DOHH2 (cell line): ENCODE data around the gene TICRR.

Experiments
- H3F3A ChIP-seq: fragments of 200-600 bp; sonication (generic), shearing (Covaris generic); 2 replicates; pipeline ENCODE4 v1.6.0; 2016; ENCODE audit warnings: antibody characterized with exemption, mild to moderate bottlenecking; ENCODE audit not compliant: control insufficient read depth, insufficient read depth
- H3K27ac ChIP-seq: fragments of 200-600 bp; sonication (generic); 2 replicates; pipeline ENCODE4 v1.5.1; 2014; ENCODE audit warnings: low read depth, mild to moderate bottlenecking, low read length, moderate library complexity
- H3K27me3 ChIP-seq: fragments of 200-600 bp; sonication (generic); 2 replicates; pipeline ENCODE4 v1.6.1; 2014; ENCODE audit warnings: mild to moderate bottlenecking, low read length, mixed read lengths; ENCODE audit not compliant: control insufficient read depth
- H3K36me3 ChIP-seq: fragments of 200-600 bp; sonication (generic); 2 replicates; pipeline ENCODE4 v1.6.1; 2014; ENCODE audit warnings: mild to moderate bottlenecking, low read length, moderate library complexity, mixed read lengths; ENCODE audit not compliant: control insufficient read depth
- H3K4me1 ChIP-seq: fragments of 200-600 bp; sonication (generic); 2 replicates; pipeline ENCODE4 v1.6.1; 2014; ENCODE audit warnings: mild to moderate bottlenecking, low read length, mixed read lengths; ENCODE audit not compliant: control insufficient read depth
- H3K4me2 ChIP-seq: fragments of 200-600 bp; sonication (generic); 2 replicates; pipeline ENCODE4 v1.6.0; 2014; ENCODE audit warnings: mild to moderate bottlenecking, low read length, moderate library complexity
- H3K4me3 ChIP-seq: fragments of 200-600 bp; sonication (generic); 2 replicates; pipeline ENCODE4 v1.5.1; 2014; ENCODE audit warnings: mild to moderate bottlenecking, low read length, mixed read lengths
- H3K79me2 ChIP-seq: fragments of 200-600 bp; sonication (generic); 2 replicates; pipeline ENCODE4 v1.6.1; 2014; ENCODE audit warnings: mild to moderate bottlenecking, low read length, mixed read lengths; ENCODE audit not compliant: control insufficient read depth
- H3K9me2 ChIP-seq: fragments of 200-600 bp; sonication (generic); replicated peaks from 2 replicates; pipeline ENCODE4 v1.6.1; 2014; ENCODE audit warnings: mild to moderate bottlenecking, low read length, mixed read lengths; ENCODE audit not compliant: control insufficient read depth
- H3K9me3 ChIP-seq: fragments of 200-600 bp; sonication (generic); 2 replicates; pipeline ENCODE4 v1.6.1; 2014; ENCODE audit warnings: antibody characterized with exemption, low read length, mixed read lengths; ENCODE audit not compliant: control insufficient read depth, insufficient read depth
- H4K20me1 ChIP-seq: fragments of 200-600 bp; sonication (generic); 2 replicates; pipeline ENCODE4 v1.6.0; 2014; ENCODE audit warnings: low read depth, mild to moderate bottlenecking, antibody characterized with exemption, low read length, moderate library complexity; ENCODE audit not compliant: control insufficient read depth, insufficient read depth
- CTCF ChIP-seq: fragments of 200-600 bp; sonication (generic); IDR thresholded peaks from one replicate; pipeline ENCODE4 v1.5.1; 2014; ENCODE audit warnings: antibody characterized with exemption, mild to moderate bottlenecking, low read depth, low read length; ENCODE audit not compliant: poor library complexity, severe bottlenecking
- EZH2phosphoT487 ChIP-seq: fragments of 200-600 bp; sonication (generic); IDR thresholded peaks from 2 replicates; pipeline ENCODE4 v1.6.1; 2017; ENCODE audit warnings: borderline replicate concordance, mild to moderate bottlenecking, antibody characterized with exemption, low read length, moderate library complexity, mixed read lengths

The TICRR gene

GRCh38 chr15:89623165-89623564 is 47.9 kb downstream of the TICRR start:
- H3K27me3 ChIP-seq, result no peaks in the 10 kb centered on the region
- no peak overlapping the region for H3K4me2 ChIP-seq
- TF ChIP-seq CTCF, result no peak
- no peak for TF ChIP-seq EZH2phosphoT487
- H3K27ac ChIP-seq, result no peak overlapping the region
- no peaks in the 10 kb centered on the region for H3K9me2 ChIP-seq
- peaks cover 94% of the 10 kb centered on the region for H3K36me3 ChIP-seq
- H3F3A ChIP-seq, result no peaks in the 10 kb centered on the region
- H3K4me1 ChIP-seq, result no peaks in the 10 kb centered on the region
- H3K79me2 ChIP-seq, result no peaks in the 10 kb centered on the region; the same call in 1 of the 2 replicates
- H3K9me3 ChIP-seq, result no peaks in the 10 kb centered on the region
- no peaks in the 10 kb centered on the region for H4K20me1 ChIP-seq
- no peak overlapping the region for H3K4me3 ChIP-seq

GRCh38 chr15:89625716-89626115 is 50.4 kb downstream of the TICRR start:
- Histone ChIP-seq H3F3A (no peaks in the 10 kb centered on the region), H3K27ac (no peak overlapping the region), H3K9me3 (no peaks in the 10 kb centered on the region), H3K4me2 (no peak overlapping the region), H3K79me2 (no peaks in the 10 kb centered on the region; the same call in 1 of the 2 replicates), H3K4me1 (no peaks in the 10 kb centered on the region), H3K27me3 (no peaks in the 10 kb centered on the region), H3K4me3 (no peak overlapping the region), H4K20me1 (no peaks in the 10 kb centered on the region), H3K36me3 (peaks cover 95% of the 10 kb centered on the region), H3K9me2 (no peaks in the 10 kb centered on the region)
- TF ChIP-seq EZH2phosphoT487 (no peak), CTCF (no peak)

GRCh38 chr15:89627256-89627970 is 52.1 kb downstream of the TICRR start:
- Histone ChIP-seq H3K79me2 (no peaks in the 10 kb centered on the region; the same call in 1 of the 2 replicates), H3K9me3 (no peaks in the 10 kb centered on the region), H3K4me3 (no peak overlapping the region), H3F3A (no peaks in the 10 kb centered on the region), H3K4me1 (no peaks in the 10 kb centered on the region), H3K4me2 (no peak overlapping the region), H3K27me3 (no peaks in the 10 kb centered on the region), H3K9me2 (no peaks in the 10 kb centered on the region), H3K27ac (no peak overlapping the region), H4K20me1 (no peaks in the 10 kb centered on the region), H3K36me3 (peaks cover 96% of the 10 kb centered on the region)
- no peak for TF ChIP-seq EZH2phosphoT487
- TF ChIP-seq CTCF, result no peak
